HEK293T (cell line): ENCODE data around the gene PTDSS2.

Source experiments
- CTCF ChIA-PET: fragments of 350-600 bp; formaldehyde crosslinking; extraction: SDS; loops from one replicate; lab custom pipeline; 2021; ENCODE audit warnings: antibody characterized with exemption, inconsistent platforms; lab: Yijun Ruan, JAX
- POLR2A ChIA-PET: fragments of 350-600 bp; formaldehyde crosslinking; extraction: SDS; loops from one replicate; lab custom pipeline; 2020; ENCODE audit warnings: antibody characterized with exemption, inconsistent platforms; lab: Yijun Ruan, JAX
- DNase-seq: peaks from one replicate; pipeline ENCODE4 v3.0.0; 2012; ENCODE audit warnings: mixed read lengths; ENCODE audit errors: extremely low spot score
- ARNT ChIP-seq: fragments of 450-650 bp; IDR thresholded peaks from 2 replicates; pipeline ENCODE4 v1.6.1; 2017; ENCODE audit warnings: mild to moderate bottlenecking
- BHLHE40 ChIP-seq: fragments of 450-650 bp; IDR thresholded peaks from 2 replicates; pipeline ENCODE4 v1.6.1; 2016; ENCODE audit warnings: mild to moderate bottlenecking, moderate library complexity, borderline replicate concordance
- CTBP1 ChIP-seq: fragments of 450-650 bp; IDR thresholded peaks from 2 replicates; pipeline ENCODE4 v1.6.1; 2016; ENCODE audit warnings: borderline replicate concordance
- ELF4 ChIP-seq: fragments of 450-650 bp; IDR thresholded peaks from 2 replicates; pipeline ENCODE4 v1.6.1; 2017; ENCODE audit warnings: antibody characterized with exemption
- FOXA1 ChIP-seq: fragments of 450-650 bp; IDR thresholded peaks from 2 replicates; pipeline ENCODE4 v1.6.1; 2016; ENCODE audit warnings: mild to moderate bottlenecking
- FOXK2 ChIP-seq: fragments of 450-650 bp; IDR thresholded peaks from 2 replicates; pipeline ENCODE4 v1.6.1; 2016; ENCODE audit warnings: mild to moderate bottlenecking
- FOXM1 ChIP-seq: fragments of 450-650 bp; IDR thresholded peaks from 2 replicates; pipeline ENCODE4 v1.6.1; 2017; ENCODE audit warnings: mild to moderate bottlenecking, borderline replicate concordance
- HDGF ChIP-seq: fragments of 450-650 bp; IDR thresholded peaks from 2 replicates; pipeline ENCODE4 v1.6.1; 2017; ENCODE audit warnings: antibody characterized with exemption, borderline replicate concordance
- L3MBTL2 ChIP-seq: fragments of 450-650 bp; conservative IDR thresholded peaks from 2 replicates; pipeline ENCODE4 v1.6.1; 2016; ENCODE audit warnings: mild to moderate bottlenecking
- LEF1 ChIP-seq: fragments of 450-650 bp; IDR thresholded peaks from 2 replicates; pipeline ENCODE4 v1.6.1; 2017; ENCODE audit warnings: mild to moderate bottlenecking, borderline replicate concordance
- NFRKB ChIP-seq: fragments of 450-650 bp; IDR thresholded peaks from 2 replicates; pipeline ENCODE4 v1.6.1; 2016; ENCODE audit warnings: mild to moderate bottlenecking, moderate library complexity
- PKNOX1 ChIP-seq: fragments of 450-650 bp; IDR thresholded peaks from 2 replicates; pipeline ENCODE4 v1.6.1; 2016
- SP1 ChIP-seq: fragments of 450-650 bp; IDR thresholded peaks from 2 replicates; pipeline ENCODE4 v1.6.1; 2017
- SUZ12 ChIP-seq: fragments of 450-650 bp; IDR thresholded peaks from 2 replicates; pipeline ENCODE4 v1.6.1; 2016; ENCODE audit warnings: mild to moderate bottlenecking
- TARDBP ChIP-seq: fragments of 450-650 bp; IDR thresholded peaks from 2 replicates; pipeline ENCODE4 v1.6.1; 2016
- ZNF384 ChIP-seq: fragments of 450-650 bp; IDR thresholded peaks from 2 replicates; pipeline ENCODE4 v1.6.1; 2016

The PTDSS2 gene

GRCh38 chr11:535519-536454, 85.7 kb downstream of the PTDSS2 start, which contains the start of gene HRAS:
TSS of gene HRAS (minus strand) at chr11:535576.
- CTCF ChIA-PET, result interaction anchor here (0.6 to 1.2 kb wide), 2 partner anchors 19 to 592 kb away, joined by 4 to 7 read pairs; no protein-coding TSS in a partner anchor
- POLR2A ChIA-PET, result interaction anchor here (0.6 to 1.7 kb wide), 14 partner anchors 9 to 206 kb away, joined by 3 to 7 read pairs (median 3); partner anchors contain the start of genes PHRF1 and TMEM80
- TF ChIP-seq SP1 (no peak), PKNOX1 (peak; percentile 99)
- peak; percentile 100 for DNase-seq

- TF ChIP-seq FOXA1 (no peak), CTBP1 (no peak), L3MBTL2 (no peak), NFRKB (no peak), PKNOX1 (no peak), SP1 (no peak), ARNT (no peak), FOXM1 (no peak), BHLHE40 (no peak), FOXK2 (no peak), HDGF (no peak), SUZ12 (no peak), TARDBP (no peak), ELF4 (no peak), ZNF384 (no peak), LEF1 (no peak)
- POLR2A ChIA-PET, result interaction anchor here (0.9 to 1.2 kb wide), 2 partner anchors 25 to 32 kb away, joined by 3 read pairs; no protein-coding TSS in a partner anchor
- CTCF ChIA-PET, result no interaction called here
- DNase-seq, result no peak
Observed at GRCh38 chr11:536841-537621, 87.0 kb downstream of the PTDSS2 start, which contains the start of gene LRRC56. TSS of gene LRRC56 (plus strand) at chr11:537527. CDS start at chr11:540685, 3,158 bp downstream.

- TF ChIP-seq CTBP1, result no peak
- no peak for TF ChIP-seq HDGF
- no peak for TF ChIP-seq ELF4
- TF ChIP-seq LEF1, result no peak
- TF ChIP-seq BHLHE40, result no peak
- no peak for TF ChIP-seq ZNF384
- TF ChIP-seq SP1, result no peak
- no peak for TF ChIP-seq FOXM1
- no peak for TF ChIP-seq FOXA1
- TF ChIP-seq SUZ12, result no peak
- no peak for TF ChIP-seq ARNT
- TF ChIP-seq PKNOX1, result no peak
- TF ChIP-seq NFRKB, result no peak
- no peak for TF ChIP-seq TARDBP
- TF ChIP-seq FOXK2, result no peak
- ChIA-PET CTCF (no interaction called here), POLR2A (no interaction called here)
- no peak for DNase-seq
Observed at GRCh38 chr11:537622-538430, 87.7 kb downstream of the PTDSS2 start.

- no peak for TF ChIP-seq FOXA1
- no peak for TF ChIP-seq HDGF
- no peak for TF ChIP-seq ZNF384
- TF ChIP-seq CTBP1, result no peak
- no peak for TF ChIP-seq SP1
- no peak for TF ChIP-seq FOXM1
- TF ChIP-seq SUZ12, result no peak
- no peak for TF ChIP-seq PKNOX1
- no peak for TF ChIP-seq ELF4
- TF ChIP-seq FOXK2, result no peak
- no peak for TF ChIP-seq ARNT
- TF ChIP-seq LEF1, result no peak
- no peak for TF ChIP-seq NFRKB
- no peak for TF ChIP-seq TARDBP
- no peak for DNase-seq
- ChIA-PET POLR2A (no interaction called here), CTCF (interaction anchor here (1.0 kb wide), 1 partner anchor 9 kb away, joined by 3 read pairs; no protein-coding TSS in a partner anchor)
Observed at GRCh38 chr11:538431-539051, 88.5 kb downstream of the PTDSS2 start.
